SK-N-SH (cell line): ENCODE measurements around the gene CCDC179. TPM values are rescaled to one million over a fixed set of nuclear protein-coding genes. Genes with fewer than 3 reads are reported as not detected.

ENCODE experiments used
- CTCF ChIA-PET: fragments of 300-600, 350-600 bp; formaldehyde crosslinking; extraction: SDS; loops from one replicate; lab custom pipeline; 2021; lab: Yijun Ruan, JAX
- POLR2A ChIA-PET: fragments of 350-600 bp; sonication (Branson Sonifier 250); formaldehyde crosslinking; extraction: SDS; loops from one replicate; lab custom pipeline; 2020; ENCODE audit warnings: antibody characterized with exemption, inconsistent platforms; lab: Yijun Ruan, JAX
- DNase-seq: peaks from one replicate; pipeline ENCODE4 v3.0.0; 2012
- H2AFZ ChIP-seq: fragments of 200-600 bp; sonication (generic); 2 replicates; pipeline ENCODE4 v1.8.1; 2016; ENCODE audit warnings: antibody characterized with exemption, mild to moderate bottlenecking, low read depth
- H3F3A ChIP-seq: fragments of 200-600 bp; sonication (generic); replicated peaks from 2 replicates; pipeline ENCODE3; 2016; ENCODE audit warnings: antibody characterized with exemption, mild to moderate bottlenecking; ENCODE audit not compliant: insufficient read depth
- H3K27ac ChIP-seq, 2 experiments: fragments of 200-500 bp in 1 of 2; fragments of 200-600 bp in 1 of 2; sonication (Bioruptor generic) in 1 of 2; sonication (generic), shearing (Covaris generic) in 1 of 2; 2 replicates each; pipeline versions ENCODE4 v1.5.1 to v1.6.1; 2014 to 2016; ENCODE audit warnings: low read depth in 2 of 2, inconsistent platforms in 1 of 2, low read length in 1 of 2, mild to moderate bottlenecking in 1 of 2, mixed read lengths in 1 of 2
- H3K27me3 ChIP-seq: fragments of 200-600 bp; sonication (generic), shearing (Covaris generic); 2 replicates; pipeline ENCODE4 v1.6.1; 2016; ENCODE audit warnings: mixed run types; ENCODE audit not compliant: insufficient read depth
- H3K36me3 ChIP-seq, 2 experiments: fragments of 200-500 bp in 1 of 2; fragments of 200-600 bp in 1 of 2; sonication (Bioruptor generic) in 1 of 2; sonication (generic) in 1 of 2; replicated peaks in 1 of 2; 2 replicates each; pipeline versions ENCODE3 to v1.5.1; 2014 to 2016; ENCODE audit warnings: low read length in 1 of 2, mild to moderate bottlenecking in 1 of 2; ENCODE audit not compliant: insufficient read depth in 2 of 2, control insufficient read depth in 1 of 2
- H3K4me1 ChIP-seq, 2 experiments: fragments of 200-500 bp in 1 of 2; fragments of 200-600 bp in 1 of 2; sonication (Bioruptor generic) in 1 of 2; sonication (generic), shearing (Covaris generic) in 1 of 2; 2 replicates each; pipeline versions ENCODE4 v1.5.1 to v1.6.1; 2014 to 2016; ENCODE audit warnings: low read depth in 1 of 2, low read length in 1 of 2, mixed run types in 1 of 2; ENCODE audit not compliant: insufficient read depth in 2 of 2, control insufficient read depth in 1 of 2
- H3K4me2 ChIP-seq: fragments of 200-600 bp; sonication (generic), shearing (Covaris generic); 2 replicates; pipeline ENCODE4 v1.6.1; 2017; ENCODE audit warnings: mixed run types
- H3K4me3 ChIP-seq, 2 experiments: fragments of 200-500 bp in 1 of 2; fragments of 200-600 bp in 1 of 2; sonication (Bioruptor generic) in 1 of 2; sonication (generic), shearing (Covaris generic) in 1 of 2; 2 replicates each; pipeline versions ENCODE4 v1.5.1 to v1.8.1; 2014 to 2016; ENCODE audit warnings: low read depth in 2 of 2, inconsistent platforms in 1 of 2, low read length in 1 of 2, mild to moderate bottlenecking in 1 of 2, mixed read lengths in 1 of 2, moderate library complexity in 1 of 2
- H3K79me2 ChIP-seq: fragments of 200-600 bp; sonication (generic); 2 replicates; pipeline ENCODE4 v1.8.1; 2017; ENCODE audit warnings: mild to moderate bottlenecking; ENCODE audit not compliant: insufficient read depth
- H3K9ac ChIP-seq: fragments of 200-600 bp; sonication (generic); 2 replicates; pipeline ENCODE4 v1.6.1; 2017; ENCODE audit warnings: mixed run types
- H3K9me2 ChIP-seq: fragments of 200-600 bp; sonication (generic); 2 replicates; pipeline ENCODE4 v1.6.1; 2017; ENCODE audit warnings: mixed run types
- H3K9me3 ChIP-seq: fragments of 200-600 bp; sonication (generic); 2 replicates; pipeline ENCODE4 v1.6.1; 2017; ENCODE audit warnings: mixed run types, mild to moderate bottlenecking, moderate library complexity
- H4K20me1 ChIP-seq: fragments of 200-600 bp; sonication (generic); 2 replicates; pipeline ENCODE4 v1.6.1; 2017; ENCODE audit warnings: mild to moderate bottlenecking, mixed run types; ENCODE audit not compliant: insufficient read depth
- CHD2 ChIP-seq: fragments of 150-350 bp; IDR thresholded peaks from 2 replicates; pipeline ENCODE4 v1.6.1; 2018; ENCODE audit warnings: low read length; ENCODE audit not compliant: partially characterized antibody
- ELF1 ChIP-seq: IDR thresholded peaks from 2 replicates; pipeline ENCODE4 v1.4.0; 2012
- EP300 ChIP-seq, 2 experiments: IDR thresholded peaks; 2 replicates each; pipeline versions ENCODE4 v1.4.0 to v1.6.1; 2012; ENCODE audit warnings: borderline replicate concordance in 1 of 2, low read depth in 1 of 2, low read length in 1 of 2
- GABPA ChIP-seq: IDR thresholded peaks from 2 replicates; pipeline ENCODE4 v1.4.0; 2012; ENCODE audit warnings: low read depth, mild to moderate bottlenecking
- IRF3 ChIP-seq: fragments of 150-350 bp; IDR thresholded peaks from 2 replicates; pipeline ENCODE4 v1.6.1; 2016; ENCODE audit warnings: mild to moderate bottlenecking, low read depth, low read length
- JUND ChIP-seq: IDR thresholded peaks from 2 replicates; pipeline ENCODE4 v1.4.0; 2012
- MAX ChIP-seq: IDR thresholded peaks from 2 replicates; pipeline ENCODE4 v1.4.0; 2012; ENCODE audit warnings: low read depth
- MEF2A ChIP-seq: IDR thresholded peaks from 2 replicates; pipeline ENCODE4 v1.4.0; 2012; ENCODE audit warnings: low read depth, borderline replicate concordance
- MXI1 ChIP-seq: IDR thresholded peaks from 2 replicates; pipeline ENCODE4 v1.6.1; 2012; ENCODE audit warnings: mild to moderate bottlenecking, low read depth, low read length, improper control_type of control experiment
- NFIC ChIP-seq: IDR thresholded peaks from 2 replicates; pipeline ENCODE4 v1.4.0; 2012; ENCODE audit warnings: borderline replicate concordance
- NRF1 ChIP-seq: IDR thresholded peaks from 2 replicates; pipeline ENCODE4 v1.6.1; 2012; ENCODE audit warnings: low read depth, mild to moderate bottlenecking, low read length
- POLR2AphosphoS5 ChIP-seq: IDR thresholded peaks from 2 replicates; pipeline ENCODE4 v1.6.1; 2012; ENCODE audit warnings: low read depth, low read length
- RFX5 ChIP-seq: IDR thresholded peaks from 2 replicates; pipeline ENCODE4 v1.6.1; 2012; ENCODE audit warnings: mild to moderate bottlenecking, improper control_type of control experiment, low read length
- SIN3A ChIP-seq: IDR thresholded peaks from 2 replicates; pipeline ENCODE4 v1.6.1; 2012; ENCODE audit warnings: low read depth, mild to moderate bottlenecking, low read length, moderate library complexity, borderline replicate concordance
- TEAD4 ChIP-seq: IDR thresholded peaks from 2 replicates; pipeline ENCODE4 v1.4.0; 2012; ENCODE audit warnings: mild to moderate bottlenecking, borderline replicate concordance; ENCODE audit not compliant: insufficient read depth
- USF1 ChIP-seq: IDR thresholded peaks from 2 replicates; pipeline ENCODE4 v1.4.0; 2012; ENCODE audit warnings: low read depth, borderline replicate concordance
- YY1 ChIP-seq: IDR thresholded peaks from 2 replicates; pipeline ENCODE4 v1.4.0; 2012; ENCODE audit warnings: low read depth, mild to moderate bottlenecking
- ZBTB33 ChIP-seq: IDR thresholded peaks from 2 replicates; pipeline ENCODE4 v1.4.0; 2012; ENCODE audit warnings: low read depth, borderline replicate concordance
- WGBS: methylation state at CpG from one replicate; pipeline ENCODE4 v1.1.6; 2017; ENCODE audit warnings: low lambda C conversion rate; 5-methylcytosine and 5-hydroxymethylcytosine counted together
- polyA plus RNA-seq, 3 experiments: library from polyadenylated mRNA; depleted of rRNA; stranded (reverse); fragments of >200 nt; gene quantifications; 2 replicates each; pipeline ENCODE4 v1.2.3, GENCODE V29; 2012

CCDC179 gene
- polyA plus RNA-seq, 1 of the 3 experiments (the other 2 are of a cell fraction), result not detected

- POLR2A ChIA-PET, result no interaction called here
- Histone ChIP-seq H3K9me2 (no peaks in the 10 kb centered on the region), H3K4me3 (no peak overlapping the region), H3K79me2 (no peaks in the 10 kb centered on the region), H3K27ac (no peak overlapping the region), H3K9ac (no peak overlapping the region), H4K20me1 (no peaks in the 10 kb centered on the region), H3K9me3 (no peaks in the 10 kb centered on the region), H3K4me2 (no peak overlapping the region)
- TF ChIP-seq YY1 (no peak), SIN3A (no peak), NFIC (no peak), TEAD4 (no peak)
- TF ChIP-seq, all 33 proteins: peak for 0
- CTCF ChIA-PET, result interaction anchor here (4.9 kb wide), 1 partner anchor 16 kb away, joined by 28 read pairs; no protein-coding TSS in a partner anchor
- Histone ChIP-seq H3K4me1 (no peaks in the 10 kb centered on the region), H2AFZ (no peak overlapping the region), H3F3A (no peaks in the 10 kb centered on the region), H3K36me3 (no peaks in the 10 kb centered on the region), H3K27me3 (no peaks in the 10 kb centered on the region)
- WGBS, result 63% methylated on average over 6 of the region's 6 CpGs
- DNase-seq, result no peak
Measured at GRCh38 chr11:22859756-22860155, 518 bp downstream of the CCDC179 start.

GRCh38 chr11:22851477-22851876, 8.8 kb downstream of the CCDC179 start:
- Histone ChIP-seq H2AFZ (no peak overlapping the region), H3K9ac (no peak overlapping the region), H4K20me1 (no peaks in the 10 kb centered on the region), H3K27ac (no peak overlapping the region), H3K4me3 (no peak overlapping the region), H3F3A (no peaks in the 10 kb centered on the region), H3K27me3 (no peaks in the 10 kb centered on the region), H3K79me2 (no peaks in the 10 kb centered on the region), H3K4me1 (no peaks in the 10 kb centered on the region), H3K36me3 (no peaks in the 10 kb centered on the region), H3K9me3 (no peaks in the 10 kb centered on the region), H3K9me2 (no peaks in the 10 kb centered on the region), H3K4me2 (no peak overlapping the region)
- ChIA-PET CTCF (interaction anchor here (4.9 kb wide), 1 partner anchor 24 kb away, joined by 19 read pairs; no protein-coding TSS in a partner anchor), POLR2A (no interaction called here)
- TF ChIP-seq GABPA (no peak), ZBTB33 (no peak), JUND (no peak), IRF3 (no peak)
- no peak for DNase-seq

GRCh38 chr11:22846726-22847125, 13.5 kb downstream of the CCDC179 start:
- TF ChIP-seq SIN3A, result no peak
- no peak for TF ChIP-seq MXI1
- no peak for TF ChIP-seq IRF3
- no peak for TF ChIP-seq NRF1
- no peak for TF ChIP-seq MAX
- no peak for TF ChIP-seq CHD2
- no peak for TF ChIP-seq MEF2A
- TF ChIP-seq RFX5, result no peak
- no peak for TF ChIP-seq ELF1
- TF ChIP-seq USF1, result no peak
- no peak for TF ChIP-seq POLR2AphosphoS5
- no peak for TF ChIP-seq GABPA
- TF ChIP-seq EP300 (IDR thresholded peaks at IDR 0.05; ENCODE audit: borderline replicate concordance in 1 of 2, low read depth in 1 of 2, low read length in 1 of 2), result no peak
- no peak overlapping the region for H3K4me3 ChIP-seq
- H4K20me1 ChIP-seq, result no peaks in the 10 kb centered on the region
- WGBS, result 44% methylated on average over 1 of the region's 1 CpG
- H3K27me3 ChIP-seq, result no peaks in the 10 kb centered on the region
- H3K36me3 ChIP-seq, result no peaks in the 10 kb centered on the region
- H3K79me2 ChIP-seq, result no peaks in the 10 kb centered on the region
- H3K9me3 ChIP-seq, result no peaks in the 10 kb centered on the region
- H3K4me1 ChIP-seq, result no peaks in the 10 kb centered on the region
- H3K9me2 ChIP-seq, result no peaks in the 10 kb centered on the region
- POLR2A ChIA-PET, result no interaction called here
- no peak overlapping the region for H3K9ac ChIP-seq
- CTCF ChIA-PET, result interaction anchor here (0.7 kb wide), 1 partner anchor 29 kb away, joined by 3 read pairs; no protein-coding TSS in a partner anchor
- H2AFZ ChIP-seq, result no peak overlapping the region
- no peak overlapping the region for H3K4me2 ChIP-seq
- no peaks in the 10 kb centered on the region for H3F3A ChIP-seq
- H3K27ac ChIP-seq, result no peak overlapping the region
- no peak for DNase-seq
